Endodermal cell (in vitro differentiated cells): Measurements from ENCODE around the gene ABCD4. TPM values are rescaled to one million over a fixed set of nuclear protein-coding genes. Genes with fewer than 3 reads are reported as not detected.

Experiments used
- DNase-seq: peaks from one replicate; pipeline ENCODE4 v3.0.0-alpha.2; 2017
- H3K27ac ChIP-seq: 2 replicates; pipeline ENCODE4 v1.5.1; 2013; ENCODE audit warnings: mild to moderate bottlenecking, low read depth, low read length, moderate library complexity
- H3K27me3 ChIP-seq: 2 replicates; pipeline ENCODE4 v1.6.1; 2013; ENCODE audit warnings: mild to moderate bottlenecking, low read length, moderate library complexity; ENCODE audit not compliant: insufficient read depth, control insufficient read depth, poor library complexity, severe bottlenecking
- H3K36me3 ChIP-seq: 2 replicates; pipeline ENCODE4 v1.7.0; 2013; ENCODE audit warnings: mild to moderate bottlenecking, low read length, moderate library complexity; ENCODE audit not compliant: control insufficient read depth, insufficient read depth
- H3K4me1 ChIP-seq: one replicate; pipeline ENCODE4 v1.7.0; 2013; ENCODE audit warnings: low read length; ENCODE audit not compliant: control insufficient read depth, insufficient read depth
- H3K4me3 ChIP-seq: 2 replicates; pipeline ENCODE4 v1.5.1; 2013; ENCODE audit warnings: mild to moderate bottlenecking, low read length, moderate library complexity
- H3K9ac ChIP-seq: 2 replicates; pipeline ENCODE4 v1.6.1; 2013; ENCODE audit warnings: mild to moderate bottlenecking, low read length, moderate library complexity; ENCODE audit not compliant: poor library complexity, severe bottlenecking; ENCODE audit errors: extremely low read depth
- H3K9me3 ChIP-seq: 2 replicates; pipeline ENCODE4 v1.6.1; 2013; ENCODE audit warnings: mild to moderate bottlenecking, low read length, moderate library complexity; ENCODE audit not compliant: control insufficient read depth
- H3K27ac Mint-ChIP-seq: 2 replicates; pipeline ENCODE4 v1.8.0; 2020; ENCODE audit warnings: mixed read lengths
- H3K27me3 Mint-ChIP-seq: 2 replicates; pipeline ENCODE4 v1.8.0; 2021; ENCODE audit warnings: mild to moderate bottlenecking, mixed read lengths; ENCODE audit not compliant: insufficient read depth
- H3K36me3 Mint-ChIP-seq: 2 replicates; pipeline ENCODE4 v1.8.0; 2020; ENCODE audit warnings: low read depth, mixed read lengths
- H3K4me1 Mint-ChIP-seq: 2 replicates; pipeline ENCODE4 v1.8.0; 2020; ENCODE audit warnings: mixed read lengths
- H3K4me3 Mint-ChIP-seq: 2 replicates; pipeline ENCODE4 v1.8.0; 2020; ENCODE audit warnings: mild to moderate bottlenecking, moderate library complexity, mixed read lengths
- H3K9me3 Mint-ChIP-seq: 2 replicates; pipeline ENCODE4 v1.8.0; 2020; ENCODE audit warnings: mild to moderate bottlenecking, mixed read lengths
- WGBS, 2 experiments: methylation state at CpG; one replicate each; pipeline versions ENCODE4 v1.1.5 to v1.1.7; 2013; ENCODE audit warnings: missing lambda C conversion rate in 2 of 2, mixed read lengths in 1 of 2; ENCODE audit not compliant: insufficient coverage in 1 of 2, insufficient read length in 1 of 2; 5-methylcytosine and 5-hydroxymethylcytosine counted together
- long read RNA-seq, 4 experiments: library from polyadenylated mRNA in 2 of 4; library from RNA in 1 of 4; library from capped mRNA in 1 of 4; stranded (forward) in 3 of 4; unstranded in 1 of 4; transcript quantifications; one replicate each; pipeline ENCODE4 v2.0.0, GENCODE V29; 2020 to 2021; ENCODE audit warnings: inconsistent platforms in 1 of 4
- polyA plus RNA-seq, 2 experiments: library from polyadenylated mRNA; stranded (reverse); fragments of 50-300 nt; gene quantifications; one replicate each; pipeline ENCODE4 v1.2.3, GENCODE V29; 2013
- total RNA-seq, 2 donors: library from RNA; stranded (reverse); fragmentation: NEBNext Ultra II Directional in 1 of 2; extraction: Animal tissue kit (Norgen Biotek cat#: 25700) in 1 of 2; gene quantifications; 2 replicates in 1 of 2; 3 replicates in 1 of 2; pipeline ENCODE4 v1.2.1, GENCODE V29; 2021
- TF ChIP-seq, protein P1 (sequence below): fragments of 200-600 bp; sonication (generic); conservative IDR thresholded peaks from 2 replicates; pipeline ENCODE4 v1.5.0; 2021; ENCODE audit warnings: antibody characterized with exemption, mild to moderate bottlenecking

ABCD4 gene
- 100 to 1,000 TPM; 153 to 239 TPM for total RNA-seq
- 112 TPM for polyA plus RNA-seq (2013, experiment 1 of 2)
- 100 TPM for polyA plus RNA-seq (2013, experiment 2 of 2)
- long read RNA-seq, experiment 1, partial matches to known transcripts: 5 of 46 reads
- long read RNA-seq, experiment 1, other reads (novel, unspliced or antisense): 36 of 46 reads
- long read RNA-seq, experiment 2, transcript ABCD4-201 (19 exons, 3,003 nt): minor isoform, 18 of 253 reads
- long read RNA-seq, experiment 2, transcript ABCD4-218 (18 exons, 1,842 nt): major isoform, 29 of 253 reads
- long read RNA-seq, experiment 2, partial matches to known transcripts: 33 of 253 reads
- long read RNA-seq, experiment 2, other reads (novel, unspliced or antisense): 169 of 253 reads
- long read RNA-seq, experiment 3, transcript ABCD4-211 (17 exons, 2,336 nt): minor isoform, 9 of 396 reads
- long read RNA-seq, experiment 3, transcript ABCD4-201 (19 exons, 3,003 nt): major isoform, 80 of 396 reads
- long read RNA-seq, experiment 3, transcript ABCD4-218 (18 exons, 1,842 nt): minor isoform, 52 of 396 reads
- long read RNA-seq, experiment 3, partial matches to known transcripts: 38 of 396 reads
- long read RNA-seq, experiment 3, other reads (novel, unspliced or antisense): 215 of 396 reads
- long read RNA-seq, experiment 4, transcript ABCD4-218 (18 exons, 1,842 nt): major isoform, 25 of 116 reads
- long read RNA-seq, experiment 4, transcript ABCD4-201 (19 exons, 3,003 nt): minor isoform, 20 of 116 reads
- long read RNA-seq, experiment 4, partial matches to known transcripts: 5 of 116 reads
- long read RNA-seq, experiment 4, other reads (novel, unspliced or antisense): 64 of 116 reads

DNA sequence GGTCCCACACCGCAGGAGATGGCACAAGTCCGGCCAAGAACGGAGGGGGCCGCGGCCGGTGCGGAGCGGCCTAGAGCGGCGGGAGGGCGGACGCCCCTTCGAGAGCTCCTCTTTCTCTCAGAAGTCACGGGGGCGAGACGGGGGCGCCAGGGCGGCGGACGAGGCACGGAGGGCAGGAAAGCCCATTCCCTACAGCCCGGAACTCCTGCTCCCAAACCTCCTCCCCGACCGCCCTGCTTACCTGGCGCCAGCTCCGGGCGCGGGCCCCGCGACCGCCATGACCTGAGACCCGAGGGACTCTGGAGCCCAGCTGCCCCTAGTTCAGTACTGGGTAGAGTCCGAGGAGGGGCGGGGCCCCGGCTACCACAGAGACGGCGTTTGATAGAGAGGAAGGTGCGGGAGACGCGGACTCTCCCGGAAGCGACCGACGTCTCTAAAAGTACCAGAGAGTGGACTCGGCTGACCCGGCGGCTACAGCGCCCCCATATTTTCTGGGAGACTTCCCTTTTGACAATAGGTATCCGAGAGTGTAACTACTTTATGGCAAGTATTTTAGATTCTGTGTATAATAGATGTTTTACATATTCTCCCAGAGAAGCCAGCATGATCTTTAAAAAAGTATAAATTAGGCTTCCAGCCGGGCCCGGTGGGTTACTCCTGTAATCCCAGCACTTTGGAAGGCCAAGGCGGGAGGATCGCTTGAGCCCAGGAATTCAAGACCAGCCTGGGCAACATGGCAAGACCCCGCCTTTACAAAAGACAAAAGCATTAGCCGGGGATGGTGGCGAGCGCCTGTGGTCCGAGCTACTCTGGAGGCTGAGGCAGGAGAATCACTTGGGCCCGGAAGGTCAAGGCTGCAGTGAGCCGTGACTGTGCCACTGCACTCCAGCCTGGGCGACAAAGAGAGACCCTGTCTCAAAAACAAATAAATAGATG lies at the start of gene ABCD4:
Gene ABCD4, minus strand, starts transcription at position 301 of the 936 bp plus-strand sequence. Its CDS starts 22 bp downstream, at position 279.
- Histone ChIP-seq H3K36me3 (peaks cover 23% of the 10 kb centered on the region), H3K27ac (peak within 1 kb of the TSS; percentile 80), H3K9ac (peak within 1 kb of the TSS; percentile 82), H3K4me3 (peak within 1 kb of the TSS; percentile 100), H3K4me1 (no peaks in the 10 kb centered on the region), H3K27me3 (no peaks in the 10 kb centered on the region), H3K9me3 (no peaks in the 10 kb centered on the region)
- peaks cover 6% of the 10 kb centered on the region for H3K27me3 Mint-ChIP-seq
- H3K4me3 Mint-ChIP-seq: peak within 1 kb of the TSS; percentile 87
- H3K4me1 Mint-ChIP-seq: peaks cover 19% of the 10 kb centered on the region
- peak within 1 kb of the TSS; percentile 86 for H3K27ac Mint-ChIP-seq
- TF ChIP-seq, protein P1, sequence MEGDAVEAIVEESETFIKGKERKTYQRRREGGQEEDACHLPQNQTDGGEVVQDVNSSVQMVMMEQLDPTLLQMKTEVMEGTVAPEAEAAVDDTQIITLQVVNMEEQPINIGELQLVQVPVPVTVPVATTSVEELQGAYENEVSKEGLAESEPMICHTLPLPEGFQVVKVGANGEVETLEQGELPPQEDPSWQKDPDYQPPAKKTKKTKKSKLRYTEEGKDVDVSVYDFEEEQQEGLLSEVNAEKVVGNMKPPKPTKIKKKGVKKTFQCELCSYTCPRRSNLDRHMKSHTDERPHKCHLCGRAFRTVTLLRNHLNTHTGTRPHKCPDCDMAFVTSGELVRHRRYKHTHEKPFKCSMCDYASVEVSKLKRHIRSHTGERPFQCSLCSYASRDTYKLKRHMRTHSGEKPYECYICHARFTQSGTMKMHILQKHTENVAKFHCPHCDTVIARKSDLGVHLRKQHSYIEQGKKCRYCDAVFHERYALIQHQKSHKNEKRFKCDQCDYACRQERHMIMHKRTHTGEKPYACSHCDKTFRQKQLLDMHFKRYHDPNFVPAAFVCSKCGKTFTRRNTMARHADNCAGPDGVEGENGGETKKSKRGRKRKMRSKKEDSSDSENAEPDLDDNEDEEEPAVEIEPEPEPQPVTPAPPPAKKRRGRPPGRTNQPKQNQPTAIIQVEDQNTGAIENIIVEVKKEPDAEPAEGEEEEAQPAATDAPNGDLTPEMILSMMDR: peak; percentile 67
- WGBS, 2 experiments: 15 to 23% methylated on average over 34 to 61 of the region's 61 CpGs
- peaks cover 22% of the 10 kb centered on the region for H3K36me3 Mint-ChIP-seq
- no peaks in the 10 kb centered on the region for H3K9me3 Mint-ChIP-seq
- DNase-seq: peak; percentile 99

DNA sequence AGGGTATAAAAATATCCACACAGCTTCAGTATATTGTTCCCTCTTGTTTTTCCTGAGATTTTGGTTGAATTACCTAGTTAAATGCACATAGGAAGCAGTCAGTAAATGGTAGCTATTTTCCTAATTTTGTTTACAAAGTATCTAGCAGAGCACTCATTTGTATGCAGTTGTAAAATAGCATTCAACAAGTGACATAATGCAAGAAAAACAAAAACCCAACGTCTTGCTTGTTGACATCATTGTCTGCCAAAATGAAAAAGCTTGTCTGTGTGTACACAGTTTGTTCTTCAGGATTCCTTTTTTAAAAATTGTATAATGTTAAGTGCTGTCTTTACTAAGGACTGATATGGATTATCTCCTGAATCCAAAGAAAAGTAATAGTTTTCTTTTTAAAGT lies 48.2 kb upstream of the ABCD4 start:
- DNase-seq: no peak
- Histone ChIP-seq H3K27ac (no peak overlapping the region), H3K36me3 (peaks cover 15% of the 10 kb centered on the region), H3K27me3 (no peaks in the 10 kb centered on the region), H3K4me3 (peak overlapping the region; percentile 85), H3K4me1 (peaks cover 4% of the 10 kb centered on the region), H3K9ac (peak overlapping the region; percentile 74), H3K9me3 (no peaks in the 10 kb centered on the region)
- Mint-ChIP-seq H3K9me3 (no peaks in the 10 kb centered on the region), H3K27me3 (no peaks in the 10 kb centered on the region), H3K27ac (peak overlapping the region; percentile 89), H3K36me3 (peaks cover 27% of the 10 kb centered on the region), H3K4me1 (peaks cover 29% of the 10 kb centered on the region), H3K4me3 (peak overlapping the region; percentile 93)
- TF ChIP-seq, protein P1: no peak
- WGBS, 2 experiments: 6% methylated on average over 1 of the region's 1 CpG; no CpG with 5 or more reads in 1 of the 2 experiments
